HepG2 (cell line): ENCODE results near the gene ANKRD11. TPM values are rescaled to one million over a fixed set of nuclear protein-coding genes. Genes with fewer than 3 reads are reported as not detected.

ENCODE experiments used
- CEBPZ ChIP-seq: IDR thresholded peaks from 2 replicates; pipeline ENCODE4 v1.6.1; 2012; ENCODE audit warnings: low read length, improper control_type of control experiment
- CREM ChIP-seq, 2 experiments: sonication (generic) in 1 of 2; formaldehyde crosslinking in 1 of 2; IDR thresholded peaks; 2 replicates each; pipeline versions ENCODE4 v1.4.0 to v1.6.1; 2016 to 2020; ENCODE audit warnings: antibody characterized with exemption in 1 of 2, mild to moderate bottlenecking in 1 of 2, missing genetic modification reagents in 1 of 2
- FLYWCH1 ChIP-seq: sonication (generic); formaldehyde crosslinking; IDR thresholded peaks from 2 replicates; pipeline ENCODE4 v1.8.1; 2023; ENCODE audit warnings: mild to moderate bottlenecking, missing genetic modification reagents
- FOSL1 ChIP-seq: sonication (generic); formaldehyde crosslinking; IDR thresholded peaks from 2 replicates; pipeline ENCODE4 v1.9.0; 2021; ENCODE audit warnings: missing genetic modification reagents, borderline replicate concordance
- HMG20B ChIP-seq: conservative IDR thresholded peaks from 2 replicates; pipeline ENCODE4 v1.6.1; 2016; ENCODE audit warnings: missing genetic modification reagents, missing compliant biosample characterization
- HMGXB4 ChIP-seq, 2 experiments: sonication (generic) in 1 of 2; formaldehyde crosslinking in 1 of 2; IDR thresholded peaks; 2 replicates each; pipeline versions ENCODE4 v1.4.0 to v1.6.1; 2018 to 2020; ENCODE audit warnings: missing genetic modification reagents in 2 of 2, borderline replicate concordance in 1 of 2, low read depth in 1 of 2, mild to moderate bottlenecking in 1 of 2, missing biosample characterization in 1 of 2
- KDM1A ChIP-seq: IDR thresholded peaks from 2 replicates; pipeline ENCODE4 v1.6.1; 2016; ENCODE audit warnings: missing compliant biosample characterization
- KDM5B ChIP-seq: sonication (generic); formaldehyde crosslinking; IDR thresholded peaks from 2 replicates; pipeline ENCODE4 v1.4.0; 2020; ENCODE audit warnings: missing genetic modification reagents, mild to moderate bottlenecking, borderline replicate concordance
- NR2F6 ChIP-seq, 2 experiments: IDR thresholded peaks; 2 replicates each; pipeline ENCODE4 v1.6.1; 2016; ENCODE audit warnings: antibody characterized with exemption in 1 of 2, mild to moderate bottlenecking in 1 of 2
- SNAPC2 ChIP-seq: sonication (generic); formaldehyde crosslinking; IDR thresholded peaks from 2 replicates; pipeline ENCODE4 v1.8.1; 2022; ENCODE audit warnings: mild to moderate bottlenecking, missing genetic modification reagents
- TFAP4 ChIP-seq: sonication (generic); IDR thresholded peaks from 2 replicates; pipeline ENCODE4 v1.6.1; 2016; ENCODE audit warnings: low read depth, borderline replicate concordance
- TOPORS ChIP-seq: sonication (generic); formaldehyde crosslinking; IDR thresholded peaks from 2 replicates; pipeline ENCODE4 v1.8.0; 2023; ENCODE audit warnings: mild to moderate bottlenecking, missing genetic modification reagents
- ZNF570 ChIP-seq: sonication (generic); formaldehyde crosslinking; IDR thresholded peaks from 2 replicates; pipeline ENCODE4 v1.4.0; 2020; ENCODE audit warnings: mild to moderate bottlenecking, missing genetic modification reagents, borderline replicate concordance
- ZNF883 ChIP-seq: sonication (generic); formaldehyde crosslinking; IDR thresholded peaks from 2 replicates; pipeline ENCODE4 v1.5.1; 2020; ENCODE audit warnings: mild to moderate bottlenecking, missing genetic modification reagents; ENCODE audit errors: not compliant biosample characterization
- ZSCAN12 ChIP-seq: sonication (generic); formaldehyde crosslinking; IDR thresholded peaks from 2 replicates; pipeline ENCODE4 v1.9.0; 2021; ENCODE audit warnings: mild to moderate bottlenecking, missing genetic modification reagents
- polyA plus RNA-seq, 8 experiments: library from polyadenylated mRNA; depleted of rRNA in 3 of 8; stranded (reverse) in 7 of 8; unstranded in 1 of 8; fragments of >200 nt; fragmentation: Illumina TruSeq in 4 of 8; extraction: Trizol in 4 of 8; gene quantifications; 2 replicates each; pipeline versions ENCODE4 v1.2.1 to v1.2.3, GENCODE V29; 2011 to 2016; ENCODE audit warnings: low read depth in 4 of 8, missing spikeins in 1 of 8, mixed read lengths in 1 of 8; ENCODE audit not compliant: insufficient read depth in 1 of 8
- total RNA-seq, 5 experiments: library from RNA; depleted of rRNA; stranded (reverse); fragments of >200 nt; fragmentation: Illumina TruSeq; extraction: Trizol; gene quantifications; 2 replicates each; pipeline ENCODE4 v1.2.3, GENCODE V29; 2016; ENCODE audit warnings: low read depth in 1 of 5
- TF ChIP-seq, protein P1 (sequence below): sonication (generic); formaldehyde crosslinking; IDR thresholded peaks from 2 replicates; pipeline ENCODE4 v1.4.0; 2020; ENCODE audit warnings: mild to moderate bottlenecking, missing genetic modification reagents
- TF ChIP-seq, protein P2 (sequence below), 2 experiments: IDR thresholded peaks; 2 replicates each; pipeline ENCODE4 v1.6.1; 2011 to 2012; ENCODE audit warnings: low read length in 2 of 2, borderline replicate concordance in 1 of 2, low read depth in 1 of 2, mild to moderate bottlenecking in 1 of 2, moderate library complexity in 1 of 2

Gene ANKRD11
- total and polyA plus RNA-seq, 2 of the 13 experiments (the other 11 are each of a cell fraction or from before 2014, with no cell fraction given) = 21.4 to 38.4 TPM

- TF ChIP-seq NR2F6 (IDR thresholded peaks at IDR 0.05) (no peak), NR2F6 (CRISPR knock-in tag; IDR thresholded peaks at IDR 0.05) (peak; percentile 11; the same call in 1 of the 2 replicates), ZNF570 (CRISPR knock-in tag) (no peak; the same call in 1 of the 2 replicates), CEBPZ (no peak), ZNF883 (CRISPR knock-in tag) (peak; percentile 98), ZSCAN12 (CRISPR knock-in tag) (no peak; the same call in 1 of the 2 replicates), KDM1A (CRISPR knock-in tag) (no peak), FLYWCH1 (CRISPR knock-in tag) (no peak), TOPORS (peak; percentile 89), TFAP4 (peak; percentile 15; the same call in 1 of the 2 replicates), CREM (IDR thresholded peaks at IDR 0.05) (no peak), CREM (CRISPR knock-in tag; IDR thresholded peaks at IDR 0.05) (no peak), FOSL1 (CRISPR knock-in tag) (0 out of 2 replicates have a peak, but pooled peaks have one; percentile 5), HMGXB4 (CRISPR knock-in tag; IDR thresholded peaks at IDR 0.05; ENCODE audit: borderline replicate concordance in 1 of 2, low read depth in 1 of 2) (peak; percentile 64 to 80; a peak in 2 of 4 replicates), HMG20B (CRISPR knock-in tag) (no peak), SNAPC2 (CRISPR knock-in tag) (no peak; the same call in none of the 2 replicates), KDM5B (CRISPR knock-in tag) (peak; percentile 95)
- TF ChIP-seq, protein P1, sequence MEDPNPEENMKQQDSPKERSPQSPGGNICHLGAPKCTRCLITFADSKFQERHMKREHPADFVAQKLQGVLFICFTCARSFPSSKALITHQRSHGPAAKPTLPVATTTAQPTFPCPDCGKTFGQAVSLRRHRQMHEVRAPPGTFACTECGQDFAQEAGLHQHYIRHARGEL = peak; percentile 65; the same call in 1 of the 2 replicates
- TF ChIP-seq, protein P2, sequence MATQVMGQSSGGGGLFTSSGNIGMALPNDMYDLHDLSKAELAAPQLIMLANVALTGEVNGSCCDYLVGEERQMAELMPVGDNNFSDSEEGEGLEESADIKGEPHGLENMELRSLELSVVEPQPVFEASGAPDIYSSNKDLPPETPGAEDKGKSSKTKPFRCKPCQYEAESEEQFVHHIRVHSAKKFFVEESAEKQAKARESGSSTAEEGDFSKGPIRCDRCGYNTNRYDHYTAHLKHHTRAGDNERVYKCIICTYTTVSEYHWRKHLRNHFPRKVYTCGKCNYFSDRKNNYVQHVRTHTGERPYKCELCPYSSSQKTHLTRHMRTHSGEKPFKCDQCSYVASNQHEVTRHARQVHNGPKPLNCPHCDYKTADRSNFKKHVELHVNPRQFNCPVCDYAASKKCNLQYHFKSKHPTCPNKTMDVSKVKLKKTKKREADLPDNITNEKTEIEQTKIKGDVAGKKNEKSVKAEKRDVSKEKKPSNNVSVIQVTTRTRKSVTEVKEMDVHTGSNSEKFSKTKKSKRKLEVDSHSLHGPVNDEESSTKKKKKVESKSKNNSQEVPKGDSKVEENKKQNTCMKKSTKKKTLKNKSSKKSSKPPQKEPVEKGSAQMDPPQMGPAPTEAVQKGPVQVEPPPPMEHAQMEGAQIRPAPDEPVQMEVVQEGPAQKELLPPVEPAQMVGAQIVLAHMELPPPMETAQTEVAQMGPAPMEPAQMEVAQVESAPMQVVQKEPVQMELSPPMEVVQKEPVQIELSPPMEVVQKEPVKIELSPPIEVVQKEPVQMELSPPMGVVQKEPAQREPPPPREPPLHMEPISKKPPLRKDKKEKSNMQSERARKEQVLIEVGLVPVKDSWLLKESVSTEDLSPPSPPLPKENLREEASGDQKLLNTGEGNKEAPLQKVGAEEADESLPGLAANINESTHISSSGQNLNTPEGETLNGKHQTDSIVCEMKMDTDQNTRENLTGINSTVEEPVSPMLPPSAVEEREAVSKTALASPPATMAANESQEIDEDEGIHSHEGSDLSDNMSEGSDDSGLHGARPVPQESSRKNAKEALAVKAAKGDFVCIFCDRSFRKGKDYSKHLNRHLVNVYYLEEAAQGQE (IDR thresholded peaks at IDR 0.05; ENCODE audit: borderline replicate concordance in 1 of 2, low read depth in 1 of 2, low read length in 2 of 2) = 0 out of 4 replicates have a peak, but pooled peaks of 1 of the 2 experiments have one; percentile 19
These were observed 17.7 kb upstream of the ANKRD11 start, which contains the start of gene SPG7 (continued) for GRCh38 chr16:89507834-89508590.
